H9 (cell line): ENCODE measurements around the gene TRPT1. TPM values are rescaled to one million over a fixed set of nuclear protein-coding genes. Genes with fewer than 3 reads are reported as not detected.

Experiments used
- DNase-seq: peaks from one replicate; pipeline ENCODE4 v3.0.0-alpha.2; 2017
- H2AFZ ChIP-seq: one replicate; pipeline ENCODE4 v1.6.1; 2013; ENCODE audit warnings: mild to moderate bottlenecking, low read length, control low read depth, moderate library complexity
- H2AK5ac ChIP-seq: 2 replicates; pipeline ENCODE4 v1.6.1; 2013; ENCODE audit warnings: low read length, control low read depth, mixed read lengths; ENCODE audit not compliant: insufficient read length
- H2BK120ac ChIP-seq: one replicate; pipeline ENCODE4 v1.6.1; 2013; ENCODE audit warnings: low read depth, mild to moderate bottlenecking, low read length, control low read depth, inconsistent platforms; ENCODE audit not compliant: poor library complexity, severe bottlenecking
- H2BK12ac ChIP-seq: 2 replicates; pipeline ENCODE4 v1.6.1; 2013; ENCODE audit warnings: low read length, control low read depth, mixed read lengths, low read depth; ENCODE audit not compliant: insufficient read length
- H2BK15ac ChIP-seq: 2 replicates; pipeline ENCODE4 v1.6.1; 2013; ENCODE audit warnings: low read depth, low read length, control low read depth
- H2BK20ac ChIP-seq: one replicate; pipeline ENCODE4 v1.6.1; 2013; ENCODE audit warnings: low read depth, mild to moderate bottlenecking, low read length, control low read depth, inconsistent platforms; ENCODE audit not compliant: poor library complexity, severe bottlenecking
- H2BK5ac ChIP-seq: 2 replicates; pipeline ENCODE4 v1.6.1; 2013; ENCODE audit warnings: low read length, control low read depth, mixed read lengths; ENCODE audit not compliant: insufficient read length
- H3K14ac ChIP-seq: 2 replicates; pipeline ENCODE4 v1.6.1; 2013; ENCODE audit warnings: low read length, control low read depth; ENCODE audit not compliant: insufficient read depth
- H3K18ac ChIP-seq: 2 replicates; pipeline ENCODE4 v1.6.1; 2013; ENCODE audit warnings: low read depth, mild to moderate bottlenecking, mixed read lengths, low read length, control low read depth; ENCODE audit not compliant: insufficient read length
- H3K23ac ChIP-seq: 2 replicates; pipeline ENCODE4 v1.6.1; 2013; ENCODE audit warnings: low read length, control low read depth, mixed read lengths, low read depth; ENCODE audit not compliant: insufficient read length
- H3K23me2 ChIP-seq: 2 replicates; pipeline ENCODE4 v1.6.1; 2013; ENCODE audit warnings: low read depth, mild to moderate bottlenecking, mixed read lengths, low read length, control low read depth; ENCODE audit not compliant: insufficient read length, poor library complexity, severe bottlenecking
- H3K27ac ChIP-seq: 2 replicates; pipeline ENCODE4 v1.5.1; 2013; ENCODE audit warnings: low read length, control low read depth, mixed read lengths, low read depth; ENCODE audit not compliant: insufficient read length
- H3K27me3 ChIP-seq: 2 replicates; pipeline ENCODE4 v1.6.1; 2013; ENCODE audit warnings: low read length, control low read depth, inconsistent platforms; ENCODE audit not compliant: insufficient read depth
- H3K4ac ChIP-seq: 2 replicates; pipeline ENCODE4 v1.6.1; 2013; ENCODE audit warnings: low read depth, mild to moderate bottlenecking, control low read depth, inconsistent platforms, low read length, moderate library complexity
- H3K4me1 ChIP-seq: 2 replicates; pipeline ENCODE4 v1.6.1; 2013; ENCODE audit warnings: low read length, control low read depth, inconsistent platforms; ENCODE audit not compliant: insufficient read depth
- H3K4me2 ChIP-seq: 2 replicates; pipeline ENCODE4 v1.6.1; 2013; ENCODE audit warnings: low read length, control low read depth, mixed read lengths; ENCODE audit not compliant: insufficient read length, insufficient read depth
- H3K56ac ChIP-seq: 2 replicates; pipeline ENCODE4 v1.6.1; 2013; ENCODE audit warnings: low read depth, mild to moderate bottlenecking, mixed read lengths, low read length, control low read depth; ENCODE audit not compliant: insufficient read length
- H3K79me1 ChIP-seq: 2 replicates; pipeline ENCODE4 v1.6.1; 2013; ENCODE audit warnings: low read depth, mild to moderate bottlenecking, moderate library complexity, low read length, control low read depth, inconsistent platforms; ENCODE audit not compliant: insufficient read depth, poor library complexity, severe bottlenecking
- H3K79me2 ChIP-seq: 2 replicates; pipeline ENCODE4 v1.6.1; 2013; ENCODE audit warnings: low read length, control low read depth, inconsistent platforms; ENCODE audit not compliant: insufficient read depth
- H3K9ac ChIP-seq: 2 replicates; pipeline ENCODE4 v1.6.1; 2013; ENCODE audit warnings: low read length, control low read depth, mixed read lengths; ENCODE audit not compliant: insufficient read length; ENCODE audit errors: extremely low read depth
- H3K9me3 ChIP-seq: one replicate; pipeline ENCODE4 v1.6.1; 2013; ENCODE audit warnings: low read depth, low read length, inconsistent platforms; ENCODE audit not compliant: control insufficient read depth
- H3T11ph ChIP-seq: one replicate; pipeline ENCODE4 v1.6.1; 2013; ENCODE audit warnings: mild to moderate bottlenecking, low read length, control low read depth, inconsistent platforms
- H4K20me1 ChIP-seq: one replicate; pipeline ENCODE4 v1.6.1; 2013; ENCODE audit not compliant: control insufficient read depth, insufficient read length, insufficient read depth
- H4K5ac ChIP-seq: 2 replicates; pipeline ENCODE4 v1.6.1; 2013; ENCODE audit warnings: low read depth, mild to moderate bottlenecking, mixed read lengths, low read length, control low read depth; ENCODE audit not compliant: insufficient read length
- H4K8ac ChIP-seq: replicated peaks from 2 replicates; pipeline ENCODE4 v1.6.1; 2013; ENCODE audit warnings: low read length, control low read depth, mixed read lengths, low read depth; ENCODE audit not compliant: insufficient read length
- H4K91ac ChIP-seq: 2 replicates; pipeline ENCODE4 v1.6.1; 2013; ENCODE audit warnings: low read depth, mild to moderate bottlenecking, moderate library complexity, mixed read lengths, low read length, control low read depth; ENCODE audit not compliant: insufficient read length
- H3K27ac Mint-ChIP-seq, 3 experiments: 2 replicates in 2 of 3; 3 replicates in 1 of 3; pipeline ENCODE4 v1.8.0; 2020 to 2021; ENCODE audit warnings: mixed read lengths in 3 of 3, mild to moderate bottlenecking in 1 of 3, moderate library complexity in 1 of 3
- H3K27me3 Mint-ChIP-seq: 2 replicates; pipeline ENCODE4 v1.8.0; 2021; ENCODE audit warnings: low read depth, mild to moderate bottlenecking, moderate library complexity, mixed read lengths
- H3K36me3 Mint-ChIP-seq, 3 experiments: 2 replicates in 2 of 3; 3 replicates in 1 of 3; pipeline ENCODE4 v1.8.0; 2020 to 2021; ENCODE audit warnings: low read depth in 3 of 3, mixed read lengths in 3 of 3; ENCODE audit not compliant: insufficient read depth in 1 of 3
- H3K4me1 Mint-ChIP-seq, 2 experiments: 2 replicates each; pipeline ENCODE4 v1.8.0; 2020; ENCODE audit warnings: mixed read lengths in 2 of 2
- H3K4me3 Mint-ChIP-seq, 2 experiments: 2 replicates in 1 of 2; 3 replicates in 1 of 2; pipeline ENCODE4 v1.8.0; 2020 to 2021; ENCODE audit warnings: mild to moderate bottlenecking in 2 of 2, mixed read lengths in 2 of 2, moderate library complexity in 1 of 2
- H3K9me3 Mint-ChIP-seq, 2 experiments: 2 replicates in 1 of 2; 3 replicates in 1 of 2; pipeline ENCODE4 v1.8.0; 2020; ENCODE audit warnings: mild to moderate bottlenecking in 2 of 2, mixed read lengths in 2 of 2, moderate library complexity in 1 of 2
- CTCF ChIP-seq: fragments of 200-600 bp; sonication (generic); conservative IDR thresholded peaks from 3 replicates; pipeline ENCODE4 v1.8.0; 2021; ENCODE audit warnings: antibody characterized with exemption, mild to moderate bottlenecking
- WGBS: extraction: QIAGEN DNeasy Blood & Tissue Kit; methylation state at CpG from one replicate; pipeline ENCODE4 v1.1.7; 2013; ENCODE audit warnings: missing lambda C conversion rate, low lambda C conversion rate, mixed read lengths; ENCODE audit not compliant: insufficient read length; ENCODE audit errors: extremely low coverage; 5-methylcytosine and 5-hydroxymethylcytosine counted together
- total RNA-seq: library from RNA; stranded (reverse); gene quantifications from 2 replicates; pipeline ENCODE4 v1.2.1, GENCODE V29; 2021

Gene TRPT1
- total RNA-seq, 1 experiment from 2014 or later, result 33.6 TPM

- WGBS, result no CpG with 5 or more reads among the region's 22 CpGs
- no peaks in the 10 kb centered on the region for H3K27me3 Mint-ChIP-seq
- peak overlapping the region; percentile 80 to 91 for H3K4me3 Mint-ChIP-seq
- Histone ChIP-seq H3K27ac (no peak overlapping the region), H3K27me3 (no peaks in the 10 kb centered on the region), H2BK120ac (no peak overlapping the region), H2BK20ac (no peak overlapping the region), H3K56ac (no peak overlapping the region), H3K23ac (no peak overlapping the region), H2AK5ac (no peak overlapping the region), H3K4me2 (peak overlapping the region; percentile 50), H3K9me3 (no peaks in the 10 kb centered on the region), H2AFZ (no peak overlapping the region), H4K5ac (no peak overlapping the region), H4K20me1 (no peaks in the 10 kb centered on the region), H4K8ac (no peak overlapping the region), H2BK15ac (no peak overlapping the region), H3K79me2 (no peaks in the 10 kb centered on the region), H3T11ph (no peak overlapping the region), H3K23me2 (peaks cover 17% of the 10 kb centered on the region), H2BK5ac (no peak overlapping the region), H3K18ac (no peak overlapping the region), H3K4ac (no peak overlapping the region), H2BK12ac (no peak overlapping the region), H3K4me1 (0 out of 2 replicates have a peak, but pooled peaks cover 3% of the 10 kb centered on the region), H4K91ac (no peak overlapping the region), H3K14ac (no peak overlapping the region; the same call in 1 of the 2 replicates), H3K79me1 (no peaks in the 10 kb centered on the region), H3K9ac (no peak overlapping the region)
- no peak for TF ChIP-seq CTCF
- no peak for DNase-seq
- no peaks in the 10 kb centered on the region for H3K9me3 Mint-ChIP-seq
- peak overlapping the region; percentile 47 to 70 (median 55); a peak in 4 of 7 replicates for H3K27ac Mint-ChIP-seq
- peaks cover 0 to 15% (median 14%) of the 10 kb centered on the region in 3 experiments; a peak in 4 of 7 replicates for H3K36me3 Mint-ChIP-seq
- H3K4me1 Mint-ChIP-seq, result peaks cover 20 to 23% of the 10 kb centered on the region in 2 experiments
Measured at GRCh38 chr11:64224891-64225607, 937 bp downstream of the TRPT1 start.
